ENCODE measurements around the gene CA14.
"Not testable (repeated sequence)": the region's sequence is repeated elsewhere in the genome, so short reads cannot be mapped to it uniquely, and the experiment has no call there.

Gene CA14

GRCh38 chr1:150257624-150258585 is at the start of gene CA14:
Gene CA14, plus strand, starts transcription at chr1:150257774. Its CDS starts 355 bp downstream, at chr1:150258129.
- no peak for DNase-seq (ENCODE audit: low spot score)

DNA sequence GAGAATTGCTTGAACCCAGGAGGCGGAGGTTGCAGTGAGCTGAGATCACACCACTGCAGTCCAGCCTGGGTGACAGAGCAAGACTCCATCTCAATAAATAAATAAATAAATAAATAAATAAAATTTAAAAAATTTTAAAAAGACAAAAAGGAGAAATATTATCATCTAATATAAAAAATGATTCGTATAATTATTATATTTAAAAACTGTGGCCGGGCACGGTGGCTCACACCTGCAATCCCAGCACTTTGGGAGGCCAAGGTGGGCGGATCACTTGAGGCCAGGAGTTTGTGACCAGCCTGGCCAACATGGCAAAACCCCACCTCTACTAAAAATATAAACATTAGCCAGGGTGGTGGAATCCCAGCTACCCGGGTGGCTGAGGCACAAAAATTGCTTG is 49.1 kb upstream of the CA14 start:
- not testable (repeated sequence) for DNase-seq (ENCODE audit: low spot score)

GRCh38 chr1:150210091-150210490 is 47.5 kb upstream of the CA14 start:
- no peak for DNase-seq (ENCODE audit: low spot score)

- no peak for DNase-seq (ENCODE audit: low spot score)
Observed at GRCh38 chr1:150210706-150211105, 46.9 kb upstream of the CA14 start.

GRCh38 chr1:150212070-150212469 is 45.5 kb upstream of the CA14 start:
- DNase-seq (ENCODE audit: low spot score) = no peak

GRCh38 chr1:150213170-150214098 is 44.1 kb upstream of the CA14 start:
- DNase-seq (ENCODE audit: low spot score) = peak; percentile 92

GRCh38 chr1:150214099-150214756 is 43.3 kb upstream of the CA14 start:
- not testable (repeated sequence) for DNase-seq (ENCODE audit: low spot score)

DNA sequence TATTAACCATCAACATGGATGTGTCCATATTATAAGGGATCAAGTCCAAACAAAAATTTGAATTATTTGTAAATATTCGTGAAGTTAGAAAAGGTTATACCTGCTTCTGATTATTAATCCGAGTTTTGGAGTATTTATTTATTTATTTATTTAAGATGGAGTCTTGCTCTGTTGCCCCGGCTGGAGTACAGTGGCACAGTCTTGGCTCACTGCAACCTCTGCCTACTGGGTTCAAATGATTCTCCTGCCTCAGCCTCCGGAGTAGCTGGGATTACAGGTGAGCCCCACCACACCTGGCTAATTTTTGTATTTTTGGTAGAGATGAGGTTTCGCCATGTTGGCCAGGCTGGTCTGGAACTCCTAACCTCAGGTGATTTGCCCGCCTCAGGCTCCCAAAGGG is 41.7 kb upstream of the CA14 start:
- DNase-seq (ENCODE audit: low spot score) = not testable (repeated sequence)

GRCh38 chr1:150221552-150221951 is 36.0 kb upstream of the CA14 start:
- peak; percentile 43 for DNase-seq (ENCODE audit: low spot score)

DNA sequence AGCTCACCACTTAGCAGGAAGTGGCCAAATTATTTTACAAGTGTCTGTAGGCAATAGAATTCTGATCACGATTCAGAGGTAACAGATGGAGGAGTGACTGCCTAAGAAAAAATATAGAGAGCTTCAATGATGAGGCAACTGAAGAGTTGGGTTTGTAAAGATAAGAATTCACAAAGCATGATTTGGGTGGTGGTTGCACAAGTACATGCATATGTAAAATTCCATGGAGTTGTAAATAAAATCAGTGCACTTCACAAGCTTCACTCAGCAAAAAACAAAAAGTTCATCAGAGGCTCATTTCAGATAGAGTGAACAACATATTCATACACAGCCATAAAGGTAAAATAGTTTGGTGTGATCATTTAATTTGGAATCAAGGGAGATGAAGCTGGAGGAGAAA is 32.6 kb upstream of the CA14 start:
- no peak for DNase-seq (ENCODE audit: low spot score)

DNA sequence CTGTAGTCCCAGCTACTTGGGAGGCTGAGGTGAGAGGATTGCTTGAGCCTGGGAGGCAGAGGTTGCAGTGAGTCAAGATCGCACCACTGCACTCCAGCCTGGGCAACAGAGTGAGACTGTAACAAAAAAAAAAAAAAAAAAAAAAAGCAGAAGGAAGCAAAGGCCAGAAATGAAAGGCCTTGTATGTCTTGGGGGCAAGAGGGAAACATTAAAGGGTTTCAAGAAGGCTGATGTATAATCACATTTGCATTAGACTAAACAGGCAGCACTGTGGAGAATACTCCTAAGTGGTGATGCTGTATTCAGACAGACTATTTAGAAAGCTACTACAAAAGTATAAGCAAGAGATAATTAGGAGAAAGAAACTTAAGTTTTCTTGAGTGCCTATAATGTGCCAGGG is 32.0 kb upstream of the CA14 start:
- DNase-seq (ENCODE audit: low spot score) = no peak

- DNase-seq (ENCODE audit: low spot score) = no peak
Observed at GRCh38 chr1:150226486-150226885, 31.1 kb upstream of the CA14 start.

GRCh38 chr1:150227228-150227627 is 30.3 kb upstream of the CA14 start:
- DNase-seq (ENCODE audit: low spot score) = no peak

GRCh38 chr1:150228246-150228645 is 29.3 kb upstream of the CA14 start:
- DNase-seq (ENCODE audit: low spot score) = not testable (repeated sequence)

DNA sequence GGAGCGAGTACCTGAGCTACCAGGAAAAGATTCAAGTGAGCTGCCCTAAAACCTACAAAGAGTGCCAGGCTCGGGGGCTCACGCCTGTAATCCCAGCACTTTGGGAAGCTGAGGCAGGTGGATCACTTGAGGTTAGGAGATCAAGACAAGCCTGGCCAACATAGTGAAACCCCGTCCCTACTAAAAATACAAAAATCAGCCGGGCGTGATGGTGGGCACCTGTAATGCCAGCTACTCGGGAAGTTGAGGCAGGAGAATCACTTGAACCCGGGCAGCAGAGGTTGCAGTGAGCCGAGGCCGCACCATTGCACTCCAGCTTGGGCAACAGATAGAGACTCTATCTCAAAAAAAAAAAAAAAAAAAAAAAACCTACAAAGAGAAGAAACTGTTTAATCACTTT is 24.7 kb upstream of the CA14 start:
- DNase-seq (ENCODE audit: low spot score) = not testable (repeated sequence)

GRCh38 chr1:150233359-150234308 is 23.9 kb upstream of the CA14 start:
- DNase-seq (ENCODE audit: low spot score) = peak; percentile 14

DNA sequence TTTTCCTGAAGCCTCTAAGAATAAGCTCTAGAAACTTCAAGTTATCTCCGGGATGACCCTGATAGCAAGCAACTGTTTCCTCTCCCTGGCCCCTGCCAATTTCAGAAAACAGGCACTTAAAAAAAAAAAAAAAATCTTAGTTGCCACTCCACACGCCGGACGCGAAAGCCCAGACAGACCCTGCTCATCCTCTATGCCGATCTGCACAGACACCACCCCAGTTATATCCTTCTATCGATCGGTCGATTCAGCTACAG is 23.3 kb upstream of the CA14 start:
- DNase-seq (ENCODE audit: low spot score) = no peak

GRCh38 chr1:150234566-150235293 is 22.8 kb upstream of the CA14 start:
- DNase-seq (ENCODE audit: low spot score) = peak; percentile 72

DNA sequence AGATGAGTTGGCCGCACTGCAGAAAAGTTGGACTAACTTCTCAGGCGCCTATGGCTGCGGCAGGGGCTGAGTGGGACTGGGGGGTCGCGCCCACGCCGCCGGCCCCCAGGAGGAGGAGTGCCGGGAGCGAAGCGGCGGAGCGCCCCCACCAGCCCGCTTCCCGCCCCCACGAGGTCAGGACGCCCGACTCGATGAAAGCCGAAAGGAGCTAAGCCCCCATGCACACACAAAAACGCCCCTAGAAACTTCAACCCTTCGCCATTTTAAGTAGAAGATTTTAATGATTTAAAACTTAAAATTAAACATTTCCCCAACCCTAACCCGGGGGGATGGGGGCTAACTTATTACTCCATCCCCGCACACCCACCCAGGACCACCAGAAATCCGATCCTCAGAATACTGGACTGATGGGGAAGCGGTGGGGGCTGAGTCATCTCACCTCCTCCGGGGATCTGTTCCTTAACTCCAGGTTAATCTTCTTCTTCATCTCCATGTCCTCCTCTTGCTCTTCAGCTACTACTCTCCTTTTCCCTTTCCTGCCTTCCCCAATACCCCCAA is 22.2 kb upstream of the CA14 start:
- peak; percentile 15 for DNase-seq (ENCODE audit: low spot score)

Data from hematopoietic multipotent progenitor cell treated with erythropoietin and hydrocortisone succinate and interleukin-3 and kit ligand, for 15 days (in vitro differentiated cells).